H1 (cell line): ENCODE measurements around the gene GLS.

Source experiments
- ATF3 ChIP-seq: IDR thresholded peaks from 2 replicates; pipeline ENCODE4 v1.6.1; 2011; ENCODE audit warnings: low read depth, mild to moderate bottlenecking, low read length; ENCODE audit not compliant: insufficient read depth
- CTCF ChIP-seq, 3 experiments: IDR thresholded peaks; 1 replicate in 2 of 3; 2 replicates in 1 of 3; pipeline versions ENCODE4 v1.5.1 to v1.6.1; 2011; ENCODE audit warnings: low read length in 3 of 3, mild to moderate bottlenecking in 3 of 3, inconsistent platforms in 2 of 3, low read depth in 1 of 3, moderate library complexity in 1 of 3; ENCODE audit not compliant: insufficient read depth in 1 of 3; ENCODE audit errors: control extremely low read depth in 1 of 3
- FOSL1 ChIP-seq: IDR thresholded peaks from 2 replicates; pipeline ENCODE4 v1.6.1; 2011; ENCODE audit warnings: mild to moderate bottlenecking, low read depth, low read length, moderate library complexity; ENCODE audit not compliant: insufficient read depth
- KDM5A ChIP-seq: fragments of 200-600 bp; IDR thresholded peaks from 2 replicates; pipeline ENCODE4 v1.7.1; 2012; ENCODE audit warnings: mild to moderate bottlenecking, low read length, inconsistent platforms, mixed read lengths
- POLR2A ChIP-seq, 2 experiments: IDR thresholded peaks; 1 replicate in 1 of 2; 2 replicates in 1 of 2; pipeline ENCODE4 v1.6.1; 2011; ENCODE audit warnings: low read depth in 2 of 2, low read length in 2 of 2, mild to moderate bottlenecking in 2 of 2; ENCODE audit errors: control extremely low read depth in 1 of 2
- RNF2 ChIP-seq: fragments of 200-900, 300-1000 bp; sonication (generic); IDR thresholded peaks from 2 replicates; pipeline ENCODE4 v1.7.1; 2016; ENCODE audit warnings: borderline replicate concordance, low read depth, mild to moderate bottlenecking, antibody characterized with exemption, low read length; ENCODE audit not compliant: poor library complexity, severe bottlenecking; ENCODE audit errors: missing control alignments
- TEAD4 ChIP-seq: IDR thresholded peaks from 2 replicates; pipeline ENCODE4 v1.6.1; 2012; ENCODE audit warnings: low read depth, low read length, inconsistent platforms, mixed read lengths
- TF ChIP-seq, protein P1 (sequence below): IDR thresholded peaks from 2 replicates; pipeline ENCODE4 v1.6.1; 2012; ENCODE audit warnings: low read length, inconsistent platforms

- TF ChIP-seq, protein P1, sequence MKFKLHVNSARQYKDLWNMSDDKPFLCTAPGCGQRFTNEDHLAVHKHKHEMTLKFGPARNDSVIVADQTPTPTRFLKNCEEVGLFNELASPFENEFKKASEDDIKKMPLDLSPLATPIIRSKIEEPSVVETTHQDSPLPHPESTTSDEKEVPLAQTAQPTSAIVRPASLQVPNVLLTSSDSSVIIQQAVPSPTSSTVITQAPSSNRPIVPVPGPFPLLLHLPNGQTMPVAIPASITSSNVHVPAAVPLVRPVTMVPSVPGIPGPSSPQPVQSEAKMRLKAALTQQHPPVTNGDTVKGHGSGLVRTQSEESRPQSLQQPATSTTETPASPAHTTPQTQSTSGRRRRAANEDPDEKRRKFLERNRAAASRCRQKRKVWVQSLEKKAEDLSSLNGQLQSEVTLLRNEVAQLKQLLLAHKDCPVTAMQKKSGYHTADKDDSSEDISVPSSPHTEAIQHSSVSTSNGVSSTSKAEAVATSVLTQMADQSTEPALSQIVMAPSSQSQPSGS, result no peak
- no peak for TF ChIP-seq CTCF (IDR thresholded peaks at IDR 0.05; ENCODE audit: control extremely low read depth in 1 of 3, insufficient read depth in 1 of 3, low read depth in 1 of 3, low read length in 3 of 3)
- no peak for TF ChIP-seq TEAD4
- TF ChIP-seq FOSL1, result no peak
- TF ChIP-seq KDM5A, result no peak
- TF ChIP-seq ATF3, result no peak
- no peak for TF ChIP-seq POLR2A (IDR thresholded peaks at IDR 0.05; ENCODE audit: control extremely low read depth in 1 of 2, low read depth in 2 of 2, low read length in 2 of 2)
- no peak for TF ChIP-seq RNF2
These were observed 68.0 kb downstream of the GLS start for GRCh38 chr2:190948671-190949070.
